Immature natural killer cell (primary cell): Measurements from ENCODE around the gene VPS4B. TPM values are rescaled to one million over a fixed set of nuclear protein-coding genes. Genes with fewer than 3 reads are reported as not detected.

Experiments used
- DNase-seq, 3 donors: peaks; one replicate each; pipeline ENCODE4 v3.0.0; 2022; ENCODE audit warnings: mixed read lengths in 1 of 3
- H3K27ac Mint-ChIP-seq, 6 donors: one replicate each; pipeline ENCODE4 v1.8.0; 2020; ENCODE audit warnings: mixed read lengths in 6 of 6, mild to moderate bottlenecking in 5 of 6, inconsistent platforms in 4 of 6, moderate library complexity in 3 of 6
- H3K27me3 Mint-ChIP-seq, 3 donors: one replicate each; pipeline ENCODE4 v1.8.0; 2020 to 2021; ENCODE audit warnings: low read depth in 3 of 3, mild to moderate bottlenecking in 3 of 3, mixed read lengths in 3 of 3, moderate library complexity in 3 of 3, inconsistent platforms in 1 of 3
- H3K36me3 Mint-ChIP-seq, 3 donors: one replicate each; pipeline ENCODE4 v1.8.0; 2020; ENCODE audit warnings: mixed read lengths in 3 of 3, inconsistent platforms in 2 of 3, mild to moderate bottlenecking in 2 of 3
- H3K4me1 Mint-ChIP-seq, 2 donors: one replicate each; pipeline ENCODE4 v1.8.0; 2020; ENCODE audit warnings: inconsistent platforms in 2 of 2, mild to moderate bottlenecking in 2 of 2, mixed read lengths in 2 of 2, moderate library complexity in 1 of 2
- H3K4me3 Mint-ChIP-seq, 5 donors: one replicate each; pipeline ENCODE4 v1.8.0; 2020; ENCODE audit warnings: mild to moderate bottlenecking in 5 of 5, mixed read lengths in 5 of 5, inconsistent platforms in 3 of 5, moderate library complexity in 3 of 5
- H3K9me3 Mint-ChIP-seq, 6 donors: one replicate each; pipeline ENCODE4 v1.8.0; 2020; ENCODE audit warnings: mild to moderate bottlenecking in 6 of 6, mixed read lengths in 6 of 6, inconsistent platforms in 4 of 6, moderate library complexity in 3 of 6
- polyA plus RNA-seq, 3 donors: library from polyadenylated mRNA; unstranded; fragments of 300-500 nt; fragmentation: Illumina TruSeq; gene quantifications; one replicate each; pipeline ENCODE4 v1.2.3, GENCODE V29; 2021

VPS4B gene
- polyA plus RNA-seq, 3 donors from 2014 or later = 63.5 to 99.1 (median 75.5) TPM

GRCh38 chr18:63445037-63445436, 22.8 kb upstream of the VPS4B start:
- DNase-seq = no peak
- Mint-ChIP-seq H3K4me1 (no peaks in the 10 kb centered on the region), H3K27me3 (peaks cover 0 to 8% (median 2%) of the 10 kb centered on the region in 3 donors), H3K9me3 (no peaks in the 10 kb centered on the region), H3K36me3 (no peaks in the 10 kb centered on the region), H3K27ac (peak overlapping the region in 1 of 6 donors; percentile 31), H3K4me3 (no peak overlapping the region)

DNA sequence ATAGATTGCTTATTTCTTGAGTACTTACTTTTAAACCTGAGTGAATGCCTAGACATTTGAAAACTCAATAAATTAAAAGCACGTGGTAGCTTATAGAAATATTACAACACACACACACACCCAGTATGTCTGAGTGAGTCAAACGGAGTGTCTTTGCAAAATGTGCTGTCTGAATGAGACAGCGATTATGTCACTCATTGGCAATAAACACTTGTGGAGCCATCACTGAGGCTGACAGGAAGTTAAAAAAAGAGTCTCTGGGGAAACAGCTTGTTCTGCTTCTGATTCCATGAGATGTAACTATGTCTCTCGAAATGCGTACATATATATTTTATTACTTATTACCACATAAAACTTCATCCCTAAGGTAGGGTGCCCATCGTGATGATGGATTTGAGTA, 22.3 kb upstream of the VPS4B start:
- no peak for DNase-seq
- peaks cover 0 to 8% (median 2%) of the 10 kb centered on the region in 3 donors for H3K27me3 Mint-ChIP-seq
- no peaks in the 10 kb centered on the region for H3K36me3 Mint-ChIP-seq
- H3K4me1 Mint-ChIP-seq = no peaks in the 10 kb centered on the region
- no peaks in the 10 kb centered on the region for H3K9me3 Mint-ChIP-seq
- no peak overlapping the region for H3K4me3 Mint-ChIP-seq
- no peak overlapping the region for H3K27ac Mint-ChIP-seq

GRCh38 chr18:63443829-63444228, 21.6 kb upstream of the VPS4B start:
- H3K27ac Mint-ChIP-seq = peak overlapping the region in 1 of 6 donors; percentile 33
- peaks cover 0 to 3% of the 10 kb centered on the region in 2 donors for H3K4me1 Mint-ChIP-seq
- H3K36me3 Mint-ChIP-seq = no peaks in the 10 kb centered on the region
- no peak for DNase-seq
- H3K27me3 Mint-ChIP-seq = peaks cover 0 to 8% (median 0%) of the 10 kb centered on the region in 3 donors
- H3K9me3 Mint-ChIP-seq = no peaks in the 10 kb centered on the region
- H3K4me3 Mint-ChIP-seq = no peak overlapping the region

DNA sequence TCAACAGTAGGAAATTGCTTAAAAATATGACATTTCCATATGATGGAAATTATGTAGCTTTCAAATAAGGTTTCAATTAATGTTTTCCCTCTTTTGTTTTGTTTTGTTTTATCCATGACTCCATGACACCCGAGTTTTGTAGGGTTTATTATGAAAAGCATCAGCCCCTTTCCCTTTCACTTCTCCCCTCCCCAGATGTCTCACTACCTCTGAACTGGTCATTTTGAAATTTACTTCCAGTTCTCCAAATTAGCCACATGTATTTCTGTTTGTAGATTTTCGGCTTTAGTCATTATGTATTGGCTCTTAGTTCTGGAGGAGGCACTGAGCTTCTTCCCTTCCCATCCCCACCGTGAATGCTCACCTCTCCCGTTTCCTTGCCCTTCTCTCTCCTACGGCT, 18.6 kb upstream of the VPS4B start:
- Mint-ChIP-seq H3K27ac (no peak overlapping the region), H3K9me3 (no peaks in the 10 kb centered on the region), H3K36me3 (no peaks in the 10 kb centered on the region), H3K27me3 (peaks cover 0 to 11% (median 7%) of the 10 kb centered on the region in 3 donors), H3K4me3 (no peak overlapping the region), H3K4me1 (peaks cover 0 to 3% of the 10 kb centered on the region in 2 donors)
- DNase-seq = no peak

DNA sequence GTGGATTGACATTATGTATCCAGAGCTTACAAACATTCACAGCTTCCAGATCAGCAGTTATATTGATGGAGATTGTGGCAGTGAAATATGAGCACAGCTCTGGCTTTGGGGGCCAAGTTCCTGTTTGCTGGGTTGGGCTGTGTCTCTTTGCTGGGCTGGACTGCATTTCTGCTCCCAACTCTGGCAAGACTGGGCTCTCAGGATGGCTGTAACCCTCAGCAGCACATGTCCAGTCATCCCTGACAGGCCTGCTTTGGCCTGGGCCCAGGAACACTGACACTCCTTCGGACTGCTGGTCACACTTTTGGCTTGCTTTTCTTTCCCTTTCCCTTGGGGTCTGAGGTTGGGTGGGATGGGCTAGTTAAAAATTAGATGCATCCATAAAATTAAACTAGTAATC, 17.9 kb upstream of the VPS4B start:
- Mint-ChIP-seq H3K9me3 (no peaks in the 10 kb centered on the region), H3K4me1 (peaks cover 0 to 3% of the 10 kb centered on the region in 2 donors), H3K4me3 (no peak overlapping the region), H3K27me3 (peaks cover 0 to 11% (median 10%) of the 10 kb centered on the region in 3 donors), H3K27ac (no peak overlapping the region), H3K36me3 (no peaks in the 10 kb centered on the region)
- no peak for DNase-seq

DNA sequence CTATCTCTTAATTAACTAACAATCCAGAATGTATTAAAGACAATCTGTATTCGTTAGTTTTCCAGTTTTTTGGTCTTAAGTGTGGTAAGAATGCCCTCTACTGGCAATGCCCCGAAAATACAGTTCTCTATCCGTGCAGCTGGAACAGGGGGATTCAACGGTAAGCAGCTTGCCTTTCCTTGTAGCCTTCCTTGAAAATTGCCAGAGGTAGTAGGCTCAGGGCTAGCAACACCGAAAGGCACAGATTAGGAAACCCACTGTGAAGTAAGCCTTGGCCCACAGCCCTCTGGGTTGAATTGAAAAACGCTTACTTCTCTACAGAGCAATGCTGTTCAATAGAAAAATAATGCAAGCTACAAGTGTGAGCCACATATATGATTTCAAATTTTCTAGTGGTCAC, 17.1 kb upstream of the VPS4B start:
- H3K9me3 Mint-ChIP-seq = no peaks in the 10 kb centered on the region
- no peak overlapping the region for H3K27ac Mint-ChIP-seq
- H3K27me3 Mint-ChIP-seq = peaks cover 0 to 11% (median 10%) of the 10 kb centered on the region in 3 donors
- H3K36me3 Mint-ChIP-seq = no peaks in the 10 kb centered on the region
- no peak overlapping the region for H3K4me3 Mint-ChIP-seq
- H3K4me1 Mint-ChIP-seq = peaks cover 0 to 3% of the 10 kb centered on the region in 2 donors
- DNase-seq = peak; percentile 47 to 55 (median 51)

- peaks cover 0 to 17% (median 10%) of the 10 kb centered on the region in 3 donors for H3K27me3 Mint-ChIP-seq
- no peaks in the 10 kb centered on the region for H3K36me3 Mint-ChIP-seq
Observed at GRCh38 chr18:63438181-63438580, 15.9 kb upstream of the VPS4B start.

DNA sequence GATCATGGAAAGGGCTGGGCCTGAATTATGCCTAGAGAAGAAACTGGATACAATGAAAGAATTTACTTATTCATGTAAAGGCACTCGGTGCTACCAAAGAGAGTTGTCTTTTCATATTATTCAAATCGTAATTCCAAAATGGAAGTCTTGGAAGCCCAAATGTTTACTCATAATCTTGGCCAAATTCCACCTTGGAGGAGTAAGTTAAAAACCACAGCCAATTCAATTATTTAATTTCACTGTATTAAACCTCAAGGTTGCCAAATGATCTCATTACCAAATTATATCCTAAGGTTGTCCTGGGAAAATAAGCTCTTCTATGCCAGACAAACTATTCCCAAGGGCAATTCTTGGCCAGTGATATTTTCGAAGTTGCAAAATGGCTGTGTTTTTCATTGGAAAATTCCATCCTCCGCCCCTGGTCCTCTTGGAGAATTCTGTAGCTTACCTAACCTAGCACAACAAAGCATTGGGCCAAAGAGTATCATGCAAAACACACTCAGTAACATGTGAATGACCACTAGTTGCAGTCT, 11.1 kb upstream of the VPS4B start:
- peaks cover 3 to 21% (median 5%) of the 10 kb centered on the region in 3 donors for H3K27me3 Mint-ChIP-seq
- H3K36me3 Mint-ChIP-seq = no peaks in the 10 kb centered on the region
- no peak for DNase-seq
- no peak overlapping the region for H3K27ac Mint-ChIP-seq
- no peaks in the 10 kb centered on the region for H3K4me1 Mint-ChIP-seq
- H3K9me3 Mint-ChIP-seq = no peaks in the 10 kb centered on the region
- H3K4me3 Mint-ChIP-seq = no peak overlapping the region

More at GRCh38 chr18:63438181-63438580, 15.9 kb upstream of the VPS4B start:
- DNase-seq = no peak
- no peak overlapping the region for H3K4me3 Mint-ChIP-seq
- H3K9me3 Mint-ChIP-seq = no peaks in the 10 kb centered on the region
- no peak overlapping the region for H3K27ac Mint-ChIP-seq
- peaks cover 0 to 3% of the 10 kb centered on the region in 2 donors for H3K4me1 Mint-ChIP-seq

DNA sequence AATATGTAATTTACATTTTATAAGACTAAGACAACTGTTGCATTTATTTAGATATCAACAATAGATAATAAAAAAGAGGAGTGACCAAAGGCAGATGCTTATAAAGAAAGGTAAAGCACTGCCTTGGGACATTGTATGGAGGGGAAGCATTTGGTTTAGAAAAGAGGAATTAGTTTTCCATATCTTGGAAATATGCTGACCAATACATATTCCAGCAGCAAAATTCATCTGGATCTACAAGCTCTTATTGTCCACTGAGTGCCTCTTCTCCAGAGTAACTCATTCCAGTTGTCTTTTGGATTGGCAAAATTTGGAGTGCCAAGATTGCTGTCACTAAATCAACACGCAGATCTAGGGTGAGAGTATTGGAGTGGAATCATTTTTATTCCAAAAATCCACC, 8.9 kb upstream of the VPS4B start:
- Mint-ChIP-seq H3K9me3 (no peaks in the 10 kb centered on the region), H3K4me1 (no peaks in the 10 kb centered on the region), H3K4me3 (no peak overlapping the region), H3K36me3 (no peaks in the 10 kb centered on the region), H3K27ac (no peak overlapping the region), H3K27me3 (peaks cover 3 to 22% (median 5%) of the 10 kb centered on the region in 3 donors)
- DNase-seq = no peak

GRCh38 chr18:63430526-63430925, 8.2 kb upstream of the VPS4B start:
- no peak overlapping the region for H3K27ac Mint-ChIP-seq
- DNase-seq = no peak
- H3K4me1 Mint-ChIP-seq = no peaks in the 10 kb centered on the region
- H3K36me3 Mint-ChIP-seq = no peaks in the 10 kb centered on the region
- H3K27me3 Mint-ChIP-seq = peaks cover 3 to 19% (median 4%) of the 10 kb centered on the region in 3 donors
- H3K4me3 Mint-ChIP-seq = no peak overlapping the region
- no peaks in the 10 kb centered on the region for H3K9me3 Mint-ChIP-seq

- Mint-ChIP-seq H3K27ac (no peak overlapping the region), H3K27me3 (peaks cover 6 to 17% (median 16%) of the 10 kb centered on the region in 3 donors), H3K9me3 (no peaks in the 10 kb centered on the region), H3K4me3 (no peak overlapping the region), H3K36me3 (peaks cover 0 to 5% (median 0%) of the 10 kb centered on the region in 3 donors), H3K4me1 (peaks cover 12 to 14% of the 10 kb centered on the region in 2 donors)
- no peak for DNase-seq
Observed at GRCh38 chr18:63427558-63427957, 5.3 kb upstream of the VPS4B start.

GRCh38 chr18:63422864-63423304, 608 bp upstream of the VPS4B start:
- peak overlapping the region; percentile 93 to 99 (median 97) for H3K27ac Mint-ChIP-seq
- no peaks in the 10 kb centered on the region for H3K9me3 Mint-ChIP-seq
- peaks cover 20 to 37% of the 10 kb centered on the region in 2 donors for H3K4me1 Mint-ChIP-seq
- peaks cover 0 to 5% (median 0%) of the 10 kb centered on the region in 3 donors for H3K36me3 Mint-ChIP-seq
- peak overlapping the region; percentile 90 to 94 (median 94) for H3K4me3 Mint-ChIP-seq
- no peak for DNase-seq
- peaks cover 8 to 22% (median 19%) of the 10 kb centered on the region in 3 donors for H3K27me3 Mint-ChIP-seq

- Mint-ChIP-seq H3K36me3 (peaks cover 0 to 5% (median 0%) of the 10 kb centered on the region in 3 donors), H3K27ac (peak overlapping the region; percentile 93 to 99 (median 97)), H3K4me3 (peak overlapping the region; percentile 90 to 94 (median 94)), H3K27me3 (peaks cover 8 to 18% (median 16%) of the 10 kb centered on the region in 3 donors), H3K9me3 (no peaks in the 10 kb centered on the region), H3K4me1 (peaks cover 20 to 37% of the 10 kb centered on the region in 2 donors)
- DNase-seq = no peak
Observed at GRCh38 chr18:63421514-63421913, 762 bp downstream of the VPS4B start.

- Mint-ChIP-seq H3K9me3 (no peaks in the 10 kb centered on the region), H3K27me3 (peaks cover 0 to 4% (median 0%) of the 10 kb centered on the region in 3 donors), H3K4me1 (peaks cover 33 to 60% of the 10 kb centered on the region in 2 donors), H3K36me3 (peaks cover 4 to 30% (median 4%) of the 10 kb centered on the region in 3 donors), H3K4me3 (no peak overlapping the region), H3K27ac (peak overlapping the region in 2 of 6 donors; percentile 6 to 62)
- no peak for DNase-seq
Observed at GRCh38 chr18:63412953-63413352, 9.3 kb downstream of the VPS4B start.

- Mint-ChIP-seq H3K4me3 (no peak overlapping the region), H3K36me3 (peaks cover 4 to 44% (median 12%) of the 10 kb centered on the region in 3 donors), H3K4me1 (peaks cover 38 to 80% of the 10 kb centered on the region in 2 donors), H3K27ac (peak overlapping the region in 1 of 6 donors; percentile 10), H3K9me3 (no peaks in the 10 kb centered on the region), H3K27me3 (peaks cover 0 to 7% (median 0%) of the 10 kb centered on the region in 3 donors)
- no peak for DNase-seq
Observed at GRCh38 chr18:63410792-63411191, 11.5 kb downstream of the VPS4B start.
